GM10266 (cell line): ENCODE data around the gene SDK1.

Experiments used
- DNase-seq: peaks from one replicate; pipeline ENCODE4 v3.0.0; 2012; ENCODE audit errors: extremely low spot score
- CTCF ChIP-seq: IDR thresholded peaks from 2 replicates; pipeline ENCODE4 v1.5.1; 2012; ENCODE audit warnings: mild to moderate bottlenecking, low read depth; ENCODE audit not compliant: control insufficient read depth, insufficient read depth; ENCODE audit errors: missing control alignments

Gene SDK1

DNA sequence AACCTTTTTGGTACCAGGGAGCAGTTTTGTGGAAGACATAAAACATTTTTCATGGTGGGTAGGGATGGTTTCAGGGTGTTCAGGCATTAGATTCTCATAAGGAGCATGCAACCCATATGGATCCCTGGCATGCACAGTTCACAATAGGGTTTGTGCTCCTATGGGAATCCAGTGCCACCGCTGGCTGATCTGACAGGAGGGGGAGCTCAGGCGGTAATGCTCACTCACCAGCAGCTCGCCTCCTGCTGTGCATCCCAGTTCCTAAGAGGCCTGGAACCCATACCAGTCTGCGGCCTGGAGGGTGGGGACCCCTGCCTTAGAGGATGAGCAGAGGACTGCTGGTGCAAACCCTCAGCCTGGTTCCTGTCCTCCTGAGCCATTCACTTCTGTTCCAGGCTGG is 561.7 kb downstream of the SDK1 start:
- no peak for TF ChIP-seq CTCF
- no peak for DNase-seq

DNA sequence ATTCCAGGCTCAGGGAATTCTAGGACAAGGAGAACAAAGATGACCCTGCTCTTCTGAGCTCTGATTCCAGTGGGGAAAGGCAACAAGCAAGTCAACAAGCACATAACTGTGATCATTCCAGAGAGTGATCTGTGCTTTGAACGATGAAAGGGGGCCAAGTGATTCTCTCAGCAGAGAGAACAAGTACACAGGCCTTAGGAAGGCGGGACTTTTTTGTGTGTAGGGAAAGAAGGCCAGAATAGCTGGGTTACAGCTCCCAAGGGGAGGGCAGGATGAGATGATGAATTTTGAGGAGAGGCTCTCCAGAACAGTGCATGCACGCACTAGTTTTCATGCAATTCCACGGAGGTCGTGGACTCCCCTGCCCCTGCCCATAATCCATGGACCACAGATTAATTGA is 565.2 kb downstream of the SDK1 start:
- no peak for DNase-seq
- no peak for TF ChIP-seq CTCF

- TF ChIP-seq CTCF, result no peak
- DNase-seq, result no peak
Measured at GRCh38 chr7:3867863-3868262, 566.8 kb downstream of the SDK1 start.

DNA sequence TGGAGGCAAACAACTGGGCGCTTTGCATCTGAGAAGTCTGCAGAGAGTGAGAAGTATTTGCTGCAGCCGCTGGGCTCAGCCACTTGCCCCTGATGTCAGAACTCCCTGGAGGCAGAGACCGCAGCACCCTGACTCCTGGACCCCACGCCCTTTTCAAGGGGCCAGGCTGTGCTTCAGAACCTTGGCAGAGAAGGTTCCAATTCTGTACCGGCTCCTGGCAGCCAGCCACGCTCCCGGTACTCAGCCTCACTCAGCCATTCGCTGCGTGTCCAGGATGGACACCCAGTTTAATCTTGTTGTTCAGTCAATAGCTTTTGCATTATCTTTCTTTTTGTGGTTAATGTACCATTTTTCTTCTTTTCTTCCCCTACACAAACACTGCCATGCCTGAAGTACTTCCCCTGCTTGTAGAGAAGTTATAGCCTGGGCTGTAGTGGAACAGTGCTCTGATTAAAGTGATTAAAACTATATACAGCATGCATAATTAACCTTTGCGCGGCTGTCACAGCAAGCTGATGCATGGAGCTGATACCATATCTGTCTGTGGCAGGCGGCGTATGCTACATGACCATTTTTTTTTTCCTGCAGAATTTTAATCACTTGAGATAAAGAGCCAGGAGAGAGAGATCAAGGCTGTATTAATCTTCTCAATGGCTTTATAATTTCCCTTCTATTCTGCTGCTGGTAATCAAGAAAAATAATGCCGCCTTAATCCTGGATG is 578.5 kb downstream of the SDK1 start:
- DNase-seq, result no peak
- no peak for TF ChIP-seq CTCF

- TF ChIP-seq CTCF, result no peak
- DNase-seq, result no peak
Measured at GRCh38 chr7:3880228-3880987, 579.4 kb downstream of the SDK1 start.

- no peak for DNase-seq
- no peak for TF ChIP-seq CTCF
Measured at GRCh38 chr7:3882782-3883181, 581.7 kb downstream of the SDK1 start.

DNA sequence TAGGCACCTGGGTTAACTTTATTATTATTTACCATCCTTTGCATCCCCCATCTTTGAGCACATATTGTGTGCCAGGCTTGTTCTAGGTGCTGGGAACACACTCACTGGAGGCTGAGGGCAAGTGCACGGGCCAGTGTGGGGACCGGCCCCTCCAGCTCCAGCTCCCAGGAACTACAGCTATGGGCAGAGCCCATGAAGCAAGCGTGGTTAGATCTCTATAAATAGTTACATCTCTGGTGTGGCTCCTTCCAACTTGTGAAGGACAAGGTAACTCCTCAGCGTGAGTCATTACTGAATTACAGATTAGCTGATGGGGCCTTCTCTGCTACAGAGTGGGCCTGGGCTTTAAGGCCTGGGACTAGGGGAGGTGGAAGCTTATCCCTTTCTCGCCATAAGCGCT is 583.5 kb downstream of the SDK1 start:
- no peak for DNase-seq
- TF ChIP-seq CTCF, result no peak
